Measurements from ENCODE around the gene WIPF3.
"Not testable (repeated sequence)": the region's sequence is repeated elsewhere in the genome, so short reads cannot be mapped to it uniquely, and the experiment has no call there.

The WIPF3 gene

GRCh38 chr7:29958667-29959358 is 152.5 kb downstream of the WIPF3 start:
- no peak for TF ChIP-seq EZH2phosphoT487 (IDR thresholded peaks at IDR 0.05; ENCODE audit: borderline replicate concordance)
- TF ChIP-seq, protein P1, sequence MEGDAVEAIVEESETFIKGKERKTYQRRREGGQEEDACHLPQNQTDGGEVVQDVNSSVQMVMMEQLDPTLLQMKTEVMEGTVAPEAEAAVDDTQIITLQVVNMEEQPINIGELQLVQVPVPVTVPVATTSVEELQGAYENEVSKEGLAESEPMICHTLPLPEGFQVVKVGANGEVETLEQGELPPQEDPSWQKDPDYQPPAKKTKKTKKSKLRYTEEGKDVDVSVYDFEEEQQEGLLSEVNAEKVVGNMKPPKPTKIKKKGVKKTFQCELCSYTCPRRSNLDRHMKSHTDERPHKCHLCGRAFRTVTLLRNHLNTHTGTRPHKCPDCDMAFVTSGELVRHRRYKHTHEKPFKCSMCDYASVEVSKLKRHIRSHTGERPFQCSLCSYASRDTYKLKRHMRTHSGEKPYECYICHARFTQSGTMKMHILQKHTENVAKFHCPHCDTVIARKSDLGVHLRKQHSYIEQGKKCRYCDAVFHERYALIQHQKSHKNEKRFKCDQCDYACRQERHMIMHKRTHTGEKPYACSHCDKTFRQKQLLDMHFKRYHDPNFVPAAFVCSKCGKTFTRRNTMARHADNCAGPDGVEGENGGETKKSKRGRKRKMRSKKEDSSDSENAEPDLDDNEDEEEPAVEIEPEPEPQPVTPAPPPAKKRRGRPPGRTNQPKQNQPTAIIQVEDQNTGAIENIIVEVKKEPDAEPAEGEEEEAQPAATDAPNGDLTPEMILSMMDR (conservative IDR thresholded peaks at IDR 0.05; ENCODE audit: low read length), result no peak
- H3K9ac ChIP-seq (ENCODE audit: low read depth, low read length, poor library complexity, severe bottlenecking), result no peak overlapping the region
- H3K79me2 ChIP-seq (ENCODE audit: insufficient read depth, low read length), result no peaks in the 10 kb centered on the region
- peaks cover 15% of the 10 kb centered on the region for H3K4me1 ChIP-seq (ENCODE audit: insufficient read depth, low read length, poor library complexity, severe bottlenecking)
- H4K20me1 ChIP-seq (ENCODE audit: insufficient read depth, low read length, poor library complexity, severe bottlenecking), result no peaks in the 10 kb centered on the region
- H3F3A ChIP-seq (ENCODE audit: low read depth), result no peaks in the 10 kb centered on the region
- H2AFZ ChIP-seq (ENCODE audit: low read length), result no peak overlapping the region
- H3K36me3 ChIP-seq (ENCODE audit: insufficient read depth, low read length), result no peaks in the 10 kb centered on the region
- no peaks in the 10 kb centered on the region for H3K27me3 ChIP-seq (ENCODE audit: insufficient read depth, low read length, poor library complexity, severe bottlenecking)
- H3K4me2 ChIP-seq (ENCODE audit: low read depth, low read length, poor library complexity, severe bottlenecking), result no peak overlapping the region
- H3K9me2 ChIP-seq (replicated peaks; ENCODE audit: low read depth, low read length), result no peaks in the 10 kb centered on the region
- no peak overlapping the region for H3K4me3 ChIP-seq (ENCODE audit: low read length, poor library complexity, severe bottlenecking)
- no peaks in the 10 kb centered on the region for H3K9me3 ChIP-seq (ENCODE audit: insufficient read depth, low read depth, low read length)

GRCh38 chr7:29961611-29962010 is 155.3 kb downstream of the WIPF3 start:
- not testable (repeated sequence) for H2AFZ ChIP-seq (ENCODE audit: low read length); H3F3A ChIP-seq (ENCODE audit: low read depth); H3K27me3 ChIP-seq (ENCODE audit: insufficient read depth, low read length, poor library complexity, severe bottlenecking)

DNA sequence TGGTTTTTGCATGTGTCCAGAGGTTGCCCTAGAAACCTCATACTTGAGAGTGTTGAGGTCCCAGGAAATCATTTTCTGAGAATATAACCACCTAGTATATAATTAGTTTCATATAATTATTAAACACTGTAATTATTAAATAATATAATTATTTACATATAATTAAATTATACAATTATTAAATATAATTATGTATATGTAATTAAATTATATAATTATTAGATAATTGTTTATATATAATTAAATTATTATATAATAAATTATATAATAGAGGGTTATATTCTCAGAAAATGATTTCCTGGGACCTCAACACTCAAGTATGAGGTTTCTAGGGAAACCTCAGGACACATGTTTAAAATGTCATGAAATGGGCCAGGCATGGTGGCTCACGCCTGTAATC is 155.7 kb downstream of the WIPF3 start:
- TF ChIP-seq EZH2phosphoT487 (IDR thresholded peaks at IDR 0.05; ENCODE audit: borderline replicate concordance), result no peak
- TF ChIP-seq, protein P1 (conservative IDR thresholded peaks at IDR 0.05; ENCODE audit: low read length), result no peak
- Histone ChIP-seq H3K4me2 (ENCODE audit: low read depth, low read length, poor library complexity, severe bottlenecking) (no peak overlapping the region), H3F3A (ENCODE audit: low read depth) (no peaks in the 10 kb centered on the region), H3K4me1 (ENCODE audit: insufficient read depth, low read length, poor library complexity, severe bottlenecking) (no peaks in the 10 kb centered on the region), H3K9ac (ENCODE audit: low read depth, low read length, poor library complexity, severe bottlenecking) (no peak overlapping the region), H2AFZ (ENCODE audit: low read length) (no peak overlapping the region), H4K20me1 (ENCODE audit: insufficient read depth, low read length, poor library complexity, severe bottlenecking) (no peaks in the 10 kb centered on the region), H3K79me2 (ENCODE audit: insufficient read depth, low read length) (no peaks in the 10 kb centered on the region), H3K9me3 (ENCODE audit: insufficient read depth, low read depth, low read length) (no peaks in the 10 kb centered on the region), H3K36me3 (ENCODE audit: insufficient read depth, low read length) (no peaks in the 10 kb centered on the region), H3K9me2 (replicated peaks; ENCODE audit: low read depth, low read length) (no peaks in the 10 kb centered on the region), H3K27me3 (ENCODE audit: insufficient read depth, low read length, poor library complexity, severe bottlenecking) (no peaks in the 10 kb centered on the region), H3K4me3 (ENCODE audit: low read length, poor library complexity, severe bottlenecking) (no peak overlapping the region)

More at GRCh38 chr7:29961611-29962010, 155.3 kb downstream of the WIPF3 start:
- not testable (repeated sequence) for H3K4me1 ChIP-seq (ENCODE audit: insufficient read depth, low read length, poor library complexity, severe bottlenecking); H3K36me3 ChIP-seq (ENCODE audit: insufficient read depth, low read length); H3K9ac ChIP-seq (ENCODE audit: low read depth, low read length, poor library complexity, severe bottlenecking); H3K9me3 ChIP-seq (ENCODE audit: insufficient read depth, low read depth, low read length); H4K20me1 ChIP-seq (ENCODE audit: insufficient read depth, low read length, poor library complexity, severe bottlenecking); H3K79me2 ChIP-seq (ENCODE audit: insufficient read depth, low read length); H3K4me2 ChIP-seq (ENCODE audit: low read depth, low read length, poor library complexity, severe bottlenecking); H3K4me3 ChIP-seq (ENCODE audit: low read length, poor library complexity, severe bottlenecking); H3K9me2 ChIP-seq (replicated peaks; ENCODE audit: low read depth, low read length)

DNA sequence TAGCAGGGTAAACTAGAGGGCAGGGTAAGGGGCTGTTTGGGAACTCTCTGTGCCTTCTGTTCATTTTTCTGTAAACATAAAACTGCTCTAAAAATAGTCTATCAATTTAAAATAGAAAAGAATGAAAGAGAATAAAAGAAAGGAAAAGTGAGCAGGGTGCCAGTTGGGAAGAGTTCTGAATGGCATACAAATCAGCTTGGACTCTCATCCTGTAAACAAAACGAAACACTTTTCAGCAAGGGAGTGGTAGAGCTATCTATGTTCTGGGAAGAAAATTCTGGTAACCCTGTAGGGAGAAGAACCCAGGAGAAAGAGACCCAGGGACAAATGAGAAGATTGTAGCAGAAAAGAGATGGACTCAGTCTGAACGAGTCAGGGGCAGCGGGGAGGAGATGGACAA is 158.7 kb downstream of the WIPF3 start:
- no peaks in the 10 kb centered on the region for H3F3A ChIP-seq (ENCODE audit: low read depth)
- peaks cover 4% of the 10 kb centered on the region; the same call in 1 of the 2 replicates for H3K9me3 ChIP-seq (ENCODE audit: insufficient read depth, low read depth, low read length)
- H3K9me2 ChIP-seq (replicated peaks; ENCODE audit: low read depth, low read length), result no peaks in the 10 kb centered on the region
- H4K20me1 ChIP-seq (ENCODE audit: insufficient read depth, low read length, poor library complexity, severe bottlenecking), result no peaks in the 10 kb centered on the region
- H3K79me2 ChIP-seq (ENCODE audit: insufficient read depth, low read length), result no peaks in the 10 kb centered on the region
- H3K4me1 ChIP-seq (ENCODE audit: insufficient read depth, low read length, poor library complexity, severe bottlenecking), result no peaks in the 10 kb centered on the region
- H3K27me3 ChIP-seq (ENCODE audit: insufficient read depth, low read length, poor library complexity, severe bottlenecking), result no peaks in the 10 kb centered on the region
- TF ChIP-seq, protein P1 (conservative IDR thresholded peaks at IDR 0.05; ENCODE audit: low read length), result no peak
- no peak for TF ChIP-seq EZH2phosphoT487 (IDR thresholded peaks at IDR 0.05; ENCODE audit: borderline replicate concordance)
- no peak overlapping the region for H3K9ac ChIP-seq (ENCODE audit: low read depth, low read length, poor library complexity, severe bottlenecking)
- no peak overlapping the region for H3K4me2 ChIP-seq (ENCODE audit: low read depth, low read length, poor library complexity, severe bottlenecking)
- H2AFZ ChIP-seq (ENCODE audit: low read length), result no peak overlapping the region
- no peak overlapping the region for H3K4me3 ChIP-seq (ENCODE audit: low read length, poor library complexity, severe bottlenecking)
- no peaks in the 10 kb centered on the region for H3K36me3 ChIP-seq (ENCODE audit: insufficient read depth, low read length)

Data from Loucy (cell line).